ENCODE data around the gene GABRG3. TPM values are rescaled to one million over a fixed set of nuclear protein-coding genes. Genes with fewer than 3 reads are reported as not detected.

The GABRG3 gene
- total and polyA plus RNA-seq, 2 donors (not counting 3 experiments of a cell fraction or from before 2014, with no cell fraction given) = not detected

GRCh38 chr15:27066446-27066845 lies 95.5 kb downstream of the GABRG3 start:
- DNase-seq (ENCODE audit: low read depth, low spot score) (no peak), FAIRE-seq (no peak)
- BruUV-seq (replicated peaks) = no TSS peak
- Histone ChIP-seq H3K4me2 (ENCODE audit: insufficient read depth, low read length) (no peak overlapping the region), H2AFZ (ENCODE audit: low read depth, low read length) (no peak overlapping the region), H3K4me3 (replicated peaks in 1 of 3; ENCODE audit: insufficient read depth in 1 of 3, low read depth in 1 of 3, low read length in 3 of 3) (no peak overlapping the region), H3K27me3 (ENCODE audit: control insufficient read depth in 2 of 2, insufficient read depth in 2 of 2, low read length in 2 of 2) (no peaks in the 10 kb centered on the region), H3K4me1 (ENCODE audit: control insufficient read depth, extremely low read depth, insufficient read depth, low read length) (no peaks in the 10 kb centered on the region), H3K27ac (ENCODE audit: insufficient read depth, low read depth, low read length) (no peak overlapping the region), H3K9ac (replicated peaks; ENCODE audit: extremely low read depth, insufficient read depth, low read length) (no peak overlapping the region), H3K79me2 (ENCODE audit: control insufficient read depth, insufficient read depth, low read length) (no peaks in the 10 kb centered on the region), H3K9me3 (replicated peaks; ENCODE audit: control insufficient read depth, insufficient read depth, low read length) (no peaks in the 10 kb centered on the region), H3K36me3 (ENCODE audit: control insufficient read depth in 2 of 2, extremely low read depth in 1 of 2, insufficient read depth in 2 of 2, low read length in 2 of 2) (no peaks in the 10 kb centered on the region), H4K20me1 (replicated peaks; ENCODE audit: control insufficient read depth, extremely low read depth, insufficient read depth, low read length) (no peaks in the 10 kb centered on the region), H3K9me1 (replicated peaks; ENCODE audit: control insufficient read depth, extremely low read depth, insufficient read depth, low read length) (no peaks in the 10 kb centered on the region)
- ChIA-PET CTCF (no interaction called here), POLR2A (no interaction called here)
- TF ChIP-seq MYC (IDR thresholded peaks at IDR 0.05; ENCODE audit: low read depth, low read length) (no peak), FOS (IDR thresholded peaks at IDR 0.05; ENCODE audit: borderline replicate concordance, insufficient read depth, low read length) (no peak), POLR2AphosphoS5 (IDR thresholded peaks at IDR 0.05; ENCODE audit: insufficient read depth, low read depth, low read length) (no peak), POLR2A (IDR thresholded peaks at IDR 0.05; ENCODE audit: low read depth, low read length) (no peak), MAX (IDR thresholded peaks at IDR 0.05; ENCODE audit: insufficient read depth, insufficient read length) (no peak), EZH2 (IDR thresholded peaks at IDR 0.05; ENCODE audit: borderline replicate concordance, low read depth, low read length, severe bottlenecking) (no peak), JUN (IDR thresholded peaks at IDR 0.05; ENCODE audit: borderline replicate concordance, insufficient read depth, insufficient read length, low read depth) (no peak), GATA2 (IDR thresholded peaks at IDR 0.05; ENCODE audit: insufficient read depth, insufficient read length, low read depth, low read length) (no peak)
- TF ChIP-seq, protein P1, sequence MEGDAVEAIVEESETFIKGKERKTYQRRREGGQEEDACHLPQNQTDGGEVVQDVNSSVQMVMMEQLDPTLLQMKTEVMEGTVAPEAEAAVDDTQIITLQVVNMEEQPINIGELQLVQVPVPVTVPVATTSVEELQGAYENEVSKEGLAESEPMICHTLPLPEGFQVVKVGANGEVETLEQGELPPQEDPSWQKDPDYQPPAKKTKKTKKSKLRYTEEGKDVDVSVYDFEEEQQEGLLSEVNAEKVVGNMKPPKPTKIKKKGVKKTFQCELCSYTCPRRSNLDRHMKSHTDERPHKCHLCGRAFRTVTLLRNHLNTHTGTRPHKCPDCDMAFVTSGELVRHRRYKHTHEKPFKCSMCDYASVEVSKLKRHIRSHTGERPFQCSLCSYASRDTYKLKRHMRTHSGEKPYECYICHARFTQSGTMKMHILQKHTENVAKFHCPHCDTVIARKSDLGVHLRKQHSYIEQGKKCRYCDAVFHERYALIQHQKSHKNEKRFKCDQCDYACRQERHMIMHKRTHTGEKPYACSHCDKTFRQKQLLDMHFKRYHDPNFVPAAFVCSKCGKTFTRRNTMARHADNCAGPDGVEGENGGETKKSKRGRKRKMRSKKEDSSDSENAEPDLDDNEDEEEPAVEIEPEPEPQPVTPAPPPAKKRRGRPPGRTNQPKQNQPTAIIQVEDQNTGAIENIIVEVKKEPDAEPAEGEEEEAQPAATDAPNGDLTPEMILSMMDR (IDR thresholded peaks at IDR 0.05; ENCODE audit: extremely low read depth in 1 of 2, insufficient read depth in 1 of 2, low read depth in 1 of 2, low read length in 2 of 2) = no peak
- intact Hi-C loops (cut with micrococcal nuclease) = no loop called here
- dilution Hi-C loops (cut with MboI; ENCODE audit: extremely low pct_ligation_motif_present, low sequenced_read_pairs) = no loop called here

Measured in endothelial cell of umbilical vein (primary cell).